GM23338 (cell line): ENCODE results near the gene TRAF3IP1.

Experiments
- CREB1 ChIP-seq: fragments of 250-450 bp; sonication (Bioruptor Pico); IDR thresholded peaks from 2 replicates; pipeline ENCODE4 v1.5.0; 2020; ENCODE audit warnings: low read depth, mild to moderate bottlenecking, moderate library complexity
- CTCF ChIP-seq, 2 experiments: fragments of 200-600 bp in 1 of 2; sonication (generic) in 1 of 2; conservative IDR thresholded peaks; 2 replicates each; pipeline versions ENCODE4 v1.5.1 to v1.6.1; 2016 to 2017; ENCODE audit warnings: antibody characterized with exemption in 2 of 2, low read depth in 2 of 2, mild to moderate bottlenecking in 2 of 2, moderate library complexity in 1 of 2
- EZH2 ChIP-seq: fragments of 200-600 bp; sonication (generic); IDR thresholded peaks from one replicate; pipeline ENCODE4 v1.8.0; 2017; ENCODE audit warnings: antibody characterized with exemption, mild to moderate bottlenecking, low read depth; ENCODE audit not compliant: unreplicated experiment
- NANOG ChIP-seq: IDR thresholded peaks from 2 replicates; pipeline ENCODE4 v1.6.1; 2016; ENCODE audit warnings: antibody characterized with exemption, borderline replicate concordance
- POLR2AphosphoS5 ChIP-seq: IDR thresholded peaks from 2 replicates; pipeline ENCODE4 v1.6.1; 2016; ENCODE audit warnings: antibody characterized with exemption, low read depth
- ZNF114 ChIP-seq: fragments of 250-450 bp; sonication (Bioruptor Pico); IDR thresholded peaks from 2 replicates; pipeline ENCODE4 v1.5.0; 2020; ENCODE audit warnings: mild to moderate bottlenecking, moderate library complexity

- TF ChIP-seq CREB1, result no peak
- no peak for TF ChIP-seq CTCF (conservative IDR thresholded peaks at IDR 0.05; ENCODE audit: low read depth in 2 of 2)
- TF ChIP-seq EZH2, result no peak
- no peak for TF ChIP-seq POLR2AphosphoS5
- TF ChIP-seq NANOG, result no peak
- no peak for TF ChIP-seq ZNF114 (CRISPR knock-in tag)
Observed at GRCh38 chr2:238441262-238442114, 121.2 kb downstream of the TRAF3IP1 start.
